ENCODE measurements around the gene RMDN3.

RMDN3 gene

DNA sequence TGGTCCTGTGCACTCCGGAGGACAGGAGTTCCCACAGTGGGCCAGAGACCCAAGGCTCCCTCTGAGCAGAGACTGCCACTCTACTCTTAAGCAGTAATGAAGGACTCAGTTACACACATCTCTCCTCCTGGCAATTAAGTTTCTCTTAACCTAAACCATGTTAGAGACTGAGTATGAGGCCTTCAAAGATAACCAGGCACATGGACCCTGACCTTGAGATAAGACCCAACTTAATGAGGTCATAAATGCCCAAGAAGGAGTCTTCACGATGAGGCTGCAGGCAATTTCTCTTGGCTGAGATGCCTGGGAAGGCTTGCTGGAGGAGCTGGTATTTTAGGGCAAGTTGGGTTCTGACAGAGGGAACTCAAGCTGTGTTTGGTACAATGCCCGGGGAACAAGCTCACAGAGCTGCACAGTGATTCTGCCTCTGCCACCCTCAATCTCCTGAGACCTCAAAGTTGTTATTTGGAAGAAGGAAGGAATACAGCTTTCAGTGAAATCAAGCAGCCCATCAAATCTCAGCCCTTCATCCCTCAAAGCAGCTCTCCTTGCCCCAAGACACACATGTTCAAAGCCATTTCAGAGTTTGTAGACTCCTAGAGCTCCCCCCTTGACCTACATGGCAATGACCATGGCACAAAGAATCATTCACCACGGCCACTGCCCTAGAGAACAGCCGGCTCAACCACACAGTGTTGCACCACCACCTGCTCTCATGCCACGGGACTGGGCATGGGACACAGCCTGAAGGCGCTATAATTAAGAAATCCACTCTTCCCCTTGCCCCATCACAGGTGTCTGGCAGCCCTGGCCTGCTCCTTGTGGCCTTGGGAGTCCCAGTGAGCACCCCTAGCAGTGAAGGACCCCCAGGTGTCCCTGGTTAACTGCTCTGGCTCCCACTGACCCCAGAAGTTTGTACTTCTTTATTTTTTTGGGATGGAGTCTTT, 7.1 kb downstream of the RMDN3 start:
- DNase-seq: no peak

DNA sequence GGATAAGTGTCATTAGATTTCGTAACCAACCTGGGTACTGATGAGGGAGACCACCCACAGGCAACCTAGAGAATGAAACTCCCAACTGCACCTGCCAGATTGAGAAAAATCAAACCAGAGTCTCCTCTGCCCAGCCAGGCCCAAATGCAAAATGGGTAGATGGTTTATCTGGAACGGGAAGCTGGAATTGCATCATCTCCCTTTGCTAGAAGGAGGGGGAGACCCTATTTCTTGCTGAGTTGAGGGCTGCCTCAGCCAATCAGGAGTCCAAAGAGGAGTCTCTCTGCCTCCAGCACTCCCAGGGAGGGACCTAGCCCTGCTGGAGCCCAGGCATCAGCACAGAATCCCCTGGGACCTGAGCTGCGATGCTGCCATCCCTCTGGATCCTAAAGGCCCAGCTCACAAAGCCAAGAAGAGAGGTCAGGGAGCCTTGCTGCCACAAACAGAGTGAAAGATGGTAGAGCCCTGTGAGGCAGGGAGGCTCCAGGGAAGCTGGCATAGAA, 8.1 kb downstream of the RMDN3 start:
- DNase-seq: no peak

DNA sequence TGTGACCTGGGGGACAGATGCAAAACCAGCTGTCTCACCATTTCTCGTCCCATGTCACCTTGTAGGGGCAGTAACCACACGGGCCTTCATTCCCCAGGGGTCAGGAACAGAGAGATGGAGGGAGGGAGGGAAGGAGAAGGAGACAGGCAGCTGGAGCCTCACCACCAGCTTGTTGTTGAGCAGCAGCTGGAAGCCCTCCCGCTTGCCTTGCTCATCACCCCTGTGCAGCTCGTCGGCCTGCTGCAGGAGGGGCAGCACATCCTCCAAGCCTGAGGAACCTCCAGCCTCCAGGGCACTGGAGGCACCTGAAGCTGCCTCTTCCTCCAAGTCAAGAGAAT, 10.3 kb downstream of the RMDN3 start:
- DNase-seq: no peak

DNA sequence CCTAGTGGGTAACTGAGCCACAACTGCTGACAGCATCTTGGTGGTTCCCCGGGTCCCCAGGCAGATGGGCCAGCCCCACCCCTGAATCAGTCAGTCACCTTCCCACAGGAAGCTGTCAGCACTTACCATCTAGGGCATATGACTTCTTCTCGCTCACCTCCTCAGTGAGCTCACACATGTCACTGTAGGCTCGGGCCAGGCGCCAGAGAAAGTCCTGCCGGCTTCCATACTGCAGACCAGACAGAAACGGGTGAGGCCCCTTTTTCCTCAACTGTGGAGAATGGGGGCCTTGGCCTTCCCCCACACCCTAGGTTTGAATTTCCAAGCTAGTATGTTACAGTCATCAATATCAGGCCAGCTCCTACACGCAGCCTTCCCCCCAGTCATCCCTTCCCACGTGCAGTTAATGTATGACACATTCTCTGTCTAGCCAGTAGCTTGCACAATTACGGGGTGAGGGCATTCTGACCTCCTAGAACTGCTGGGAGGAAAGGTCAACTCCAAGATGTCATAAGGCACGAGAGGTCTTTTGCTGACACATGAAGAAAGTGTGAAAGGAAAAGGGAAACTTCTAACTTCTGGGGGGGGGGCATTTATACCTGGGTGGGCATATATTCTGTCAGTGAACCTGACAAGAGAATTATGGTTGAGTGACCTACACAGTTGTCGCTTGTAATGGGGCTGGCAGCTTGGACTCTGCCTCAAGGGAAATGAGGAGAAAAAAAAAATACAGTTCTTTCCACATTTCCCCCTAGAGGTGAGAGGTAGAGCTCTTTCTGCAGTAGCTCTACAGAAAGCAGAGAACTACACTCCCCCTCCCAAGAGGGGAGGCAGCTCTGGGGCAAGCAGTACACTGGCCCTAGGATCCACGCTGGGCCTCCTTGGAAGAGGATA, 10.9 kb downstream of the RMDN3 start:
- no peak for DNase-seq

DNA sequence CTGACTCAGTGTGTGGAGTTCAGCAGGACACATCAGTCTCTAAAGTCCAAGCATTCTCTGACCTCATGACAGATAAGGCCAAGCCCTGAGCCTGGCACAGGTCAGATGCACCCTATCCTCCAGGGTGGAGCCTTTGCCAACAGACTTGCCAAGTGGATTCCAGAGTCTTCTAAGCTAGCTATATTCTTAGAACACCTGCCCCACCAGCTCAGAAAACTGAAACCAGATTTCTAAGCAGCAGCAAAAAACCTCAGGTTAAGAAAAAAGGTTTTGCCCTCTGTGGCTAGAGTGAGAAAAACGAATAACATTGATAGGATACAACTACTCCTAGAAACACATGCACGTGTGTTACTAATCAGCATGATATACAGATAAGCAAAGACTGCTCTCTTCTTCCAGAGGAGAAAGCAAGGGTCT, 11.6 kb downstream of the RMDN3 start:
- DNase-seq: no peak

DNA sequence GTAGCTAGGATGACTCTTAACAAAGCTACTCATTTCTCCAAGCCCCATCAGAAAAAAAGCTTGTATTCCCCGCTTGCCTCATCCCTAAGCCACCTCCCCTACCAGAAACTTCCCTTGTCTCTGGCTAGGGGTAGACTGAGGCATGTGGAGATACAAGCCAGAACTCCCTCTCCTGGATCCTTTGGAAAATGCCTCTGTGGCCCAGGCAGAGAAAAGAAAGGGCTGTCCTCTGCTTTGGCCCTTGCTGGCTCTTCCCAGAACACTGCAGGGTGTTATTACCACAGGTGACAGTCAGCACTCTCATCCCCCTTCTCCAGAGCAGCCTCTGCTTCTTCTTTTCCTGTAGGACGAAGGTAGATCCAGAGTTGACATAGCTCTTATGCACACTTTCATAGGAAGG, 15.2 kb downstream of the RMDN3 start:
- DNase-seq: no peak

DNA sequence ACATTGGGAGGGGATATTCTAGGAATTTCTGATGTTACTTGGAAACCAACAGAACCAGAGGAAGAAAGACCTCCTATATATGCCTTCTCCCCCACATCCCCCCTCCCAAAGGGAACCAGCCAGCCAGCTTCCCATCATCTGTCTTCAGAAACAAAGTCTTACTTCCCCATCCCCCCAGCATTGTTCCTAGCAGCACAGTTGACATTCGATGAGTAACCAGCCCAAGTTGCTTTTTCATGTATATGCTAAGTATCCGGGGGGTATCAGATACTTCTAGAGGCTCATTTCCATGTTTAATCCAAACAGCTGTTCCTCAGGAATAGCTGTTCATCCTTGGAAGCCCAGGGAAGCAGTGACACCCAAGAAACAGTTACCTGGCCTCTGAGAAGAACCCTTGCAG, 16.0 kb downstream of the RMDN3 start:
- no peak for DNase-seq

DNA sequence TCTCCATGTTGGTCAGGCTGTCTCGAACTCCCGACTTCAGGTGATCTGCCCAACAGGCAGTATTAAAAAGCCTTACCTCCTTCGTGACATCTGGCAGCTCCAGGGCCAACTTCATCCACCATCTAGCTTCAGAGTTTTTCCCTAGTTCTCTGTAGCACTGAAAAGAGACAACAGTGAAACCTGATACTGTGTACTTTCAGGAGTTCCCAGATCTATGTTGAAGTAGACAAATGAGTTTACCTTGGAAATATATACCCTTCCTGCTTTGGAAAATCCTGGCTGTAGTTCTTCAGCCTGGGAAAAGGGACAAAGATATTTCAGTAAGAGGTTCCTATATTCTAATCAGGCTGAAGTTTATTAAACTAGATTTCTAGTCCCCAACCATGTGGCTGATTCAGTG, 18.0 kb downstream of the RMDN3 start:
- DNase-seq: no peak

DNA sequence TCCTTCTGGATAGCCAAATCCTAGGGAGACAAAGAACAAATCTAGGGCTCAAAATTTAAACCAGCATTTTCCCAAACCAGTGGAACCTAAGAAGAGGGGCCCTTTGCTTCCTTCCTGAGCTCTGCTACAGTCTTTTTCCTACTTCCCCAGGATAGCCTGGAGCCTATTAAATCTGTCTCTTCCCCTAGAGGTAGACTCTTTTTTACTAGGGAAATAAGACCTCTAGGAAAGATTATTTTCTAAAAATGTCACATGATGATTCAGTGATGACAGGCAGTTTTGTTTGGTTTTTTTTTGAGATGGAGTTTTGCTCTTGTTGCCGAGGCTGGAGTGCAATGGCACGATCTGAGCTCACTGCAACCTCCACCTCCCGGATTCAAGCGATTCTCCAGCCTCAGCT, 18.5 kb downstream of the RMDN3 start:
- DNase-seq: no peak

DNA sequence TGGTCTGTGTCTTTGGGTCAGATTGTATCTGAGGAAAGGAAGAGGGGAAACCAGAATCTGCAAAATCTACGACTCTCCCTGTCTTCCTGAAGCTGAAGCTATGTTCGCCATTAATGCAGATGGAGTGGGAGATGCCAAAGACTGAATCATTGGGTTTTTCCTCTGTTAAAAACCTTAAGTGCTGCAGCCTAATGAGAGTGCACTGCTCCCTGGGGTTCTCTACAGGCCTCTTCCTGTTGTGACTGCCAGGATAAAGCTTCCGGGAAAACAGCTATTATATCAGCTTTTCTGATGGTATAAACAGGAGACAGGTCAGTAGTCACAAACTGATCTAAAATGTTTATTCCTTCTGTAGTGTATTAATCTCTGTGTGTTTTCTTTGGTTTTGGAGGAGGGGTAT, 24.0 kb downstream of the RMDN3 start:
- DNase-seq: no peak

DNA sequence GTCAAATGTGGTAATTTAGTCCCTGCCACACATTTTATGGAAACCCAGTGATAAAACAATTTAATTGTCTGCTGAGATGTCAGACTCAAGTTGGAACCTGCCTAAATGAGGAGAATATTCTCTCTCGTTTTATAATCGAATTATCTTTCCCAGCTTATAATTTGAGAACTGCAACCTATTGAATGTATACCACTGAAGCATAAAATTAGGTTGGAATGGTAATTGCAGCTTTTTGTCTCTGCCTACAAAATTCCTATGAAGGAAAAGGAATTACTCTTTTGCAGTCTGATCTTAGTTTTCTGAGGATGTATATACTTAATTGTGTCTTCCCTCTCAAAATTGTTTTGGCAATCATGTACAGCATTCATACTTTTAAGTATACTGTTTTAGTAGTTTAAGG, 31.1 kb downstream of the RMDN3 start:
- no peak for DNase-seq

DNA sequence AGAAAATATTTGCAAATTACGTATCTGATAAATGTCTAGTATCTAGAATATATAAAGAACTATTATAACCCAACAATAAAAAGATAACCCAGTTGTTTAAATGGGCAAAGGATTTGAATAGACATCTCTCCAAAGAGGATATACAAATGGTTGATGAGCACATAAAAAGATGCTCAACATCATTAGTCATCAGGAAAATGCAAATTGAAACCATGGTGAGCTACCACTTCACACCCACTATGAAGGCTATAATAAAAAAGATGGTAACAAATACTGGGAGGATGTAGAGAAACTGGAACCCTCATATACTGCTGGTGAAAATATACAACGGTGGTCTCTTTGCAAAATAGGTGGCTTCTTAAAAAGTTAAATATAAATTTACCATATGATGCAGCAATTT, 32.1 kb downstream of the RMDN3 start:
- DNase-seq: no peak

DNA sequence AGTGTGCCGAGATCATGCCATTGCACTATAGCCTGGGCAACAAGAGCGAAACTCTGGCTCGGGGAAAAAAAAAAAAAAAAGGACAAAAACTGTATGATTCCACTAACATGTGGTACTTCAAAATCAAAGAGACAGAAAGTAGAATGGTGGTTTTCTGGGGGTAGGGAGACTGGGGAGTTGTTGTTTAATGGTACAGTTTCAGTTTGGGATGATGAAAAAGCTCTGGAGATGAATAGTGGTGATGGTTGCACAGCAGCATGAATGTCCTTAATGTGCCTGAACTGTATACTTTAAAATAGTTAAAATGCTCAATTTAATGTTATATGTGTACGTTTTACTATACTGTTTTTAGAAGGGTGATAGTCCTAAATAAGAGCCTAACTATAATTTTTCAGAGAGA, 32.7 kb downstream of the RMDN3 start:
- DNase-seq: no peak

DNA sequence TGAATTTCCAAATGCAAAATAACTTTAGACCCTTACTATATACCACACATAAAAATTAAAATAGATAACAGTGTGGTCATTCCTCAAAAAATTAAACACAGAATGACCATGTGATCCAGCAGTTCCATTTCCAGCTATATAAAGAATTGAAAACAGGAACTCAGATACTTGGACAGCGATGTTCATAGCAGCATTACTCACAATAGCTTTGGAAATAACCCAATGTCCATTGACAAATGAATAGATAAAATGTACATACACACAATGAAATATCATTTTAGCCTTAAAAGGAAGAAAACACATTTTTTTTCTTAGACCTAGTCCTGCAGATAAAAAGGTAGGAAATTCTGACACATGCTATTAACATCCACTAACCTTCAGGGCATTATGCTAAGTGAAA, 33.4 kb downstream of the RMDN3 start:
- DNase-seq: no peak

DNA sequence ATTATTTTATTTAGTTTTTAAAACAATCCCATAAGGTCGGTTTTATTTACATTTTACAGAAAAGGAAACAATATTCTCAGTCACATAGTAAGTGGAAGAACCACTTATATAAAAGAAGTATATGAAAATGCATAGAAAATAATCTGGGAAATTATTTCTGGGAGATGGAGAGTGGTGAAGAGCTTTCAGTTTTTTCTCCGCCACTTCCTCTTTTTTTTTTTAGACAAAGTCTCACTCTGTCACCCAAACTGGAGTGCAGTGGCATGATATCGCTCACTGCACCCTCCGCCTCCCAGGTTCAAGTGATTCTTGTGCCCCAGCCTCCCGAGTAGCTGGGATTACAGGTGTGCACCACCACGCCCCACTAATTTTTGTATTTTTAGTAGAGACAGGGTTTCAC, 38.9 kb downstream of the RMDN3 start:
- no peak for DNase-seq

DNA sequence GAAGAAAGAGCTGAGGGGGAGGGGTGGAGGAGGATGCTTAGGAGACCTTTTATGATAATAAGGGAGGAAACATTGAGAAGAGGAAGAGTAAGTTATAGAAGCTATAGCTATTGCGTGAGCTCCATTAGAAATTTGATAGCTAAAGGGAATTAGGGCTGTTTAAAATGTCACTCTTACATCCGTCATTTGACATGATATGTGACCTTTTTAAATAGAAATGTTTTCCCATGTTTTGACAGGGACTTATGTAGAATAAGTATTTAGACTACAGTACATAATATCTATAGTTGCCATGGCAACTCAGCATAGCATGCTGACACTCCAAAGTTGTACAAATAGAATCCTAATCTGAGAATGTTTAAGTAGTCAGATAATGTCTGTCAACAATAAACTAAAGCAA, 40.9 kb downstream of the RMDN3 start:
- DNase-seq: no peak

DNA sequence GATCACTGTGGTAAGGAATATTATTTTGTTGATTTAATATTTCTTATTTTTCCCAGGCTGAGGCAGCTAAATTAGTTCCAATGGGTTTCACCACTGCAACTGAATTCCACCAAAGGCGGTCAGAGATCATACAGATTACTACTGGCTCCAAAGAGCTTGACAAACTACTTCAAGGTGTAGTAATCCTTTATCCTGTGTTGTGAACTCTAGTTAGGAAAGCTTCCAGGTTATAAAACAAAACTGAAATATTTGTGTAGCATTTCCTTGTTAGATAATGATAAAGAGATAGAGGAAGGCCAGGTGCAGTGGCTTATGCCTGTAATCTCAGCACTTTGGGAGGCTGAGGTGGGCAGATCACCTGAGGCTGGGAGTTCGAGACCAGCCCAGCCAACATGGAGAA, 48.9 kb downstream of the RMDN3 start:
- DNase-seq: no peak

DNA sequence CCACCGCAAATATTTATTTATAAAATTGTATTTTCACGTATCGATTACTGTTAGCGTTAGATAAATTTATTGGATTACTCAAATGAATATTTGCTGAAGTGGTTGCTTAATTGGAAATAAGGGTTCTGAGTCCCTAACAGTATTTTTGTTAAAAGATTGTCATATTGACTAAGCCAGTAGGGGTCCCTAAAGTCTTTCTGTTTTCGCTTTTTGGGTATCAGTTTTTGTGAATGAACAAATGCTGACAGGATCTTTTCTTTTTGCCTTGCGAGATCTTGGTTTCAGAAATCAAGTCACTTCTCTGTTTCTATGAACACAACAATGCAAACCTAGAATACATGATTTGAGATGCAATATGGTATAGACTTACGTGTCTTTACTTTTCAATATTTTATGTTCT, 53.0 kb downstream of the RMDN3 start:
- DNase-seq: no peak

DNA sequence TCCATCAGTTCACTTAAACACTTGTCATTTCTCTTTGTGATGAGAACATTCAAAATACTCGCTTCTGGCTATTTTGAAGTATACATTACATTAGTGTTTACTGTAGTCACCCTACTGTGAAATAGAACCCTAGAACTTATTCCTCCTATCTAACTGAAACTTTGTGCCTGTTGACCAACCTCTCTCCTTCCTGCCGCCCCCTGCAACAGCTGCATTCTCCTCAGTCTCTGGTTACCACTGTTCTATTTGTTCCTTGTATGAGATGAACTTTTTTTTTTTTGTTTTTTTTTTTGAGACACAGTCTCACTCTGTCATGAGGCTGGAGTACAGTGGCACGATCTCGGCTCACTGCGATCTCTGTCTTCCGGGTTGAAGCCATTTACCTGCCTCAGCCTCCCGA, 57.1 kb downstream of the RMDN3 start:
- no peak for DNase-seq

DNA sequence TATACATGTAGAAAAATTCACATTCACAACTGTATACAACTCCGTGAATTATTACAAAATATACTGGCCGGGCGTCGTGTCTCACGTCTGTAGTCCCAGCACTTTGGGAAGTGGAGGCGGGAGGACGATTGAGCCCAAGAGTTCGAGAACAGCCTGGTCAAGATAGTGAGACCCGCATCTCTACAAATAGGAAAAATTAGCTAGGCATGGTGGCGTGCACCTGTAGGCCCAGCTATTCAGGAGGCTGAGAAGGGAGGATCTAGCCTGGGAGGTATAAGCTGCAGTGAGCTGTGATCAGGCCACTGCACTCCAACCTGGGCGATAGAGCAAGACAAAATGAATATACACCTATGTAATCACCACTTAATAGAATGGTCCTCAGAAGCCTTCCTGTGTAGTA, 58.8 kb downstream of the RMDN3 start:
- DNase-seq: no peak

DNA sequence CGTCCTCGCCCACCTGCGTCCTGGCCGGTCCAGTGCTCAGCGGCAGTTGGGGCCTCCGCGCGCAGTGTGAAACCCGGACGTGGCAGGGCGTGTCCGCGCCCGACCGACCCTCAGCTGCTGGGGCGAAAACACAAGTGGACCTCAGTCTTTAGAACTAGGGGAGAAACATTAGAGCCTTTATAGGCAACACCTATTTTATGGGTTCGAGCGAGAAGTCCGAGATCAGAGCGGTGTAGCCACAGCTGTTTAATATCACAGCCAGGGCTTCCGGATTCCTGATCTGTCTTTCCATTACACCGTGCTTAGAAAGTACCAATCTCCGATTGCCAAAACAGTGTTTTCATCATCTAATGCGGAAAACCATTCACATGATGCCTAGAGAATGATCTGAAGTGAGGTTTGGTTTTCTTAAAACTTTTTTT, 59.6 kb downstream of the RMDN3 start:
- no peak for DNase-seq

DNA sequence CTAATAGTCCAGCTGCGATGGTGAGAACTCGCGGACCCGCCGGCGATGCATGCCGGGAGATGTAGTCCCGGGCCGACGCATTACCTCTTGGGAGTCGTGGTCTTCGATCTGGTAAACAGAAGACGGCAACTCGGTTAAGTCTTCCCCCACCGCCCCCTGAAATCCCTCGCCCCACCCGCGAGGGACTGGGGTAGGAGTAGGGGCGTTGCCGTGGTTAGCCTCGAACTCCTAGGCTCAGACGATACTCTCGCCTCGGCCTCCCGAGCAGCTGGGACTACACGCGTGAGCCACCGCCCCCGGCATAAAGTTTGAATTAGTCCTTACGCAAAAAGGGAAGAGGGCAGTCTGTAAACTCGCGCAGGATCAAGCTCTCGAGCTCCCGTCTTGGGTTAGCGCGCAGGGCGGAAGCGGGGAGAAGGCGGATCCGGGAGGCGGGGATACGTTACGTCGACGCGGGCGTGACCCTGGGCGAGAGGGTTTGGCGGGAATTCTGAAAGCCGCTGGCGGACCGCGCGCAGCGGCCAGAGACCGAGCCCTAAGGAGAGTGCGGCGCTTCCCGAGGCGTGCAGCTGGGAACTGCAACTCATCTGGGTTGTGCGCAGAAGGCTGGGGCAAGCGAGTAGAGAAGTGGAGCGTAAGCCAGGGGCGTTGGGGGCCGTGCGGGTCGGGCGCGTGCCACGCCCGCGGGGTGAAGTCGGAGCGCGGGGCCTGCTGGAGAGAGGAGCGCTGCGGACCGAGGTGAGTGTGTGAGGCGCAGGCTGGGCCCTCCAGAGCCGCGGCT, 60.2 kb downstream of the RMDN3 start, which contains the start of gene RAD51:
Gene RAD51 (plus strand): TSS at position 487 of the 781 bp plus-strand sequence. CDS start 3,585 bp downstream, outside the sequence.
- no peak for DNase-seq

Data from cortex of kidney (tissue), 1 donor.